Measurements from ENCODE around the gene NLRC5.

NLRC5 gene

DNA sequence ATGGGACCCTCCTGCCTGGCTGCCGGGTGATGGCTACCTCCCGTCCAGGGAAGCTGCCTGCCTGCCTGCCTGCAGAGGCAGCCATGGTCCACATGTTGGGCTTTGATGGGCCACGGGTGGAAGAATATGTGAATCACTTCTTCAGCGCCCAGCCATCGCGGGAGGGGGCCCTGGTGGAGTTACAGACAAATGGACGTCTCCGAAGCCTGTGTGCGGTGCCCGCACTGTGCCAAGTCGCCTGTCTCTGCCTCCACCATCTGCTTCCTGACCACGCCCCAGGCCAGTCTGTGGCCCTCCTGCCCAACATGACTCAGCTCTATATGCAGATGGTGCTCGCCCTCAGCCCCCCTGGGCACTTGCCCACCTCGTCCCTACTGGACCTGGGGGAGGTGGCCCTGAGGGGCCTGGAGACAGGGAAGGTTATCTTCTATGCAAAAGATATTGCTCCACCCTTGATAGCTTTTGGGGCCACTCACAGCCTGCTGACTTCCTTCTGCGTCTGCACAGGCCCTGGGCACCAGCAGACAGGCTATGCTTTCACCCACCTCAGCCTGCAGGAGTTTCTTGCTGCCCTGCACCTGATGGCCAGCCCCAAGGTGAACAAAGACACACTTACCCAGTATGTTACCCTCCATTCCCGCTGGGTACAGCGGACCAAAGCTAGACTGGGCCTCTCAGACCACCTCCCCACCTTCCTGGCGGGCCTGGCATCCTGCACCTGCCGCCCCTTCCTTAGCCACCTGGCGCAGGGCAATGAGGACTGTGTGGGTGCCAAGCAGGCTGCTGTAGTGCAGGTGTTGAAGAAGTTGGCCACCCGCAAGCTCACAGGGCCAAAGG is 36.8 kb downstream of the NLRC5 start:
- no peak for TF ChIP-seq RARB (CRISPR knock-in tag; IDR thresholded peaks at IDR 0.05)
- no peak for TF ChIP-seq ZFP30 (CRISPR knock-in tag; IDR thresholded peaks at IDR 0.05)
- TF ChIP-seq SNAI2 (CRISPR knock-in tag; IDR thresholded peaks at IDR 0.05): no peak
- TF ChIP-seq CSDC2 (CRISPR knock-in tag; IDR thresholded peaks at IDR 0.05): no peak
- no peak for TF ChIP-seq ZFP3 (CRISPR knock-in tag; IDR thresholded peaks at IDR 0.05)
- TF ChIP-seq, protein P1, sequence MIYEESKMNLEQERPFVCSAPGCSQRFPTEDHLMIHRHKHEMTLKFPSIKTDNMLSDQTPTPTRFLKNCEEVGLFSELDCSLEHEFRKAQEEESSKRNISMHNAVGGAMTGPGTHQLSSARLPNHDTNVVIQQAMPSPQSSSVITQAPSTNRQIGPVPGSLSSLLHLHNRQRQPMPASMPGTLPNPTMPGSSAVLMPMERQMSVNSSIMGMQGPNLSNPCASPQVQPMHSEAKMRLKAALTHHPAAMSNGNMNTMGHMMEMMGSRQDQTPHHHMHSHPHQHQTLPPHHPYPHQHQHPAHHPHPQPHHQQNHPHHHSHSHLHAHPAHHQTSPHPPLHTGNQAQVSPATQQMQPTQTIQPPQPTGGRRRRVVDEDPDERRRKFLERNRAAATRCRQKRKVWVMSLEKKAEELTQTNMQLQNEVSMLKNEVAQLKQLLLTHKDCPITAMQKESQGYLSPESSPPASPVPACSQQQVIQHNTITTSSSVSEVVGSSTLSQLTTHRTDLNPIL (CRISPR knock-in tag; IDR thresholded peaks at IDR 0.05; ENCODE audit: low read depth): no peak
- TF ChIP-seq BACH2 (CRISPR knock-in tag; IDR thresholded peaks at IDR 0.05; ENCODE audit: borderline replicate concordance): no peak
- no peak for TF ChIP-seq ESRRG (CRISPR knock-in tag; IDR thresholded peaks at IDR 0.05)
- TF ChIP-seq, protein P2, sequence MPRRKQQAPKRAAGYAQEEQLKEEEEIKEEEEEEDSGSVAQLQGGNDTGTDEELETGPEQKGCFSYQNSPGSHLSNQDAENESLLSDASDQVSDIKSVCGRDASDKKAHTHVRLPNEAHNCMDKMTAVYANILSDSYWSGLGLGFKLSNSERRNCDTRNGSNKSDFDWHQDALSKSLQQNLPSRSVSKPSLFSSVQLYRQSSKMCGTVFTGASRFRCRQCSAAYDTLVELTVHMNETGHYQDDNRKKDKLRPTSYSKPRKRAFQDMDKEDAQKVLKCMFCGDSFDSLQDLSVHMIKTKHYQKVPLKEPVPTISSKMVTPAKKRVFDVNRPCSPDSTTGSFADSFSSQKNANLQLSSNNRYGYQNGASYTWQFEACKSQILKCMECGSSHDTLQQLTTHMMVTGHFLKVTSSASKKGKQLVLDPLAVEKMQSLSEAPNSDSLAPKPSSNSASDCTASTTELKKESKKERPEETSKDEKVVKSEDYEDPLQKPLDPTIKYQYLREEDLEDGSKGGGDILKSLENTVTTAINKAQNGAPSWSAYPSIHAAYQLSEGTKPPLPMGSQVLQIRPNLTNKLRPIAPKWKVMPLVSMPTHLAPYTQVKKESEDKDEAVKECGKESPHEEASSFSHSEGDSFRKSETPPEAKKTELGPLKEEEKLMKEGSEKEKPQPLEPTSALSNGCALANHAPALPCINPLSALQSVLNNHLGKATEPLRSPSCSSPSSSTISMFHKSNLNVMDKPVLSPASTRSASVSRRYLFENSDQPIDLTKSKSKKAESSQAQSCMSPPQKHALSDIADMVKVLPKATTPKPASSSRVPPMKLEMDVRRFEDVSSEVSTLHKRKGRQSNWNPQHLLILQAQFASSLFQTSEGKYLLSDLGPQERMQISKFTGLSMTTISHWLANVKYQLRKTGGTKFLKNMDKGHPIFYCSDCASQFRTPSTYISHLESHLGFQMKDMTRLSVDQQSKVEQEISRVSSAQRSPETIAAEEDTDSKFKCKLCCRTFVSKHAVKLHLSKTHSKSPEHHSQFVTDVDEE (CRISPR knock-in tag; IDR thresholded peaks at IDR 0.05): no peak
- no peak for TF ChIP-seq TOX (CRISPR knock-in tag; IDR thresholded peaks at IDR 0.05; ENCODE audit: borderline replicate concordance)
- TF ChIP-seq ZNF8 (CRISPR knock-in tag; IDR thresholded peaks at IDR 0.05): no peak
- no peak for TF ChIP-seq TCF4 (CRISPR knock-in tag; IDR thresholded peaks at IDR 0.05; ENCODE audit: borderline replicate concordance)
- no peak for TF ChIP-seq ZNF70 (CRISPR knock-in tag; IDR thresholded peaks at IDR 0.05)
- TF ChIP-seq PPARA (CRISPR knock-in tag; IDR thresholded peaks at IDR 0.05; ENCODE audit: borderline replicate concordance): no peak
- TF ChIP-seq, protein P3, sequence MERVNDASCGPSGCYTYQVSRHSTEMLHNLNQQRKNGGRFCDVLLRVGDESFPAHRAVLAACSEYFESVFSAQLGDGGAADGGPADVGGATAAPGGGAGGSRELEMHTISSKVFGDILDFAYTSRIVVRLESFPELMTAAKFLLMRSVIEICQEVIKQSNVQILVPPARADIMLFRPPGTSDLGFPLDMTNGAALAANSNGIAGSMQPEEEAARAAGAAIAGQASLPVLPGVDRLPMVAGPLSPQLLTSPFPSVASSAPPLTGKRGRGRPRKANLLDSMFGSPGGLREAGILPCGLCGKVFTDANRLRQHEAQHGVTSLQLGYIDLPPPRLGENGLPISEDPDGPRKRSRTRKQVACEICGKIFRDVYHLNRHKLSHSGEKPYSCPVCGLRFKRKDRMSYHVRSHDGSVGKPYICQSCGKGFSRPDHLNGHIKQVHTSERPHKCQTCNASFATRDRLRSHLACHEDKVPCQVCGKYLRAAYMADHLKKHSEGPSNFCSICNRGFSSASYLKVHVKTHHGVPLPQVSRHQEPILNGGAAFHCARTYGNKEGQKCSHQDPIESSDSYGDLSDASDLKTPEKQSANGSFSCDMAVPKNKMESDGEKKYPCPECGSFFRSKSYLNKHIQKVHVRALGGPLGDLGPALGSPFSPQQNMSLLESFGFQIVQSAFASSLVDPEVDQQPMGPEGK (CRISPR knock-in tag; IDR thresholded peaks at IDR 0.05; ENCODE audit: borderline replicate concordance): no peak
- no peak for TF ChIP-seq ZNF565 (CRISPR knock-in tag; conservative IDR thresholded peaks at IDR 0.05; ENCODE audit: low read depth)
- TF ChIP-seq, protein P4, sequence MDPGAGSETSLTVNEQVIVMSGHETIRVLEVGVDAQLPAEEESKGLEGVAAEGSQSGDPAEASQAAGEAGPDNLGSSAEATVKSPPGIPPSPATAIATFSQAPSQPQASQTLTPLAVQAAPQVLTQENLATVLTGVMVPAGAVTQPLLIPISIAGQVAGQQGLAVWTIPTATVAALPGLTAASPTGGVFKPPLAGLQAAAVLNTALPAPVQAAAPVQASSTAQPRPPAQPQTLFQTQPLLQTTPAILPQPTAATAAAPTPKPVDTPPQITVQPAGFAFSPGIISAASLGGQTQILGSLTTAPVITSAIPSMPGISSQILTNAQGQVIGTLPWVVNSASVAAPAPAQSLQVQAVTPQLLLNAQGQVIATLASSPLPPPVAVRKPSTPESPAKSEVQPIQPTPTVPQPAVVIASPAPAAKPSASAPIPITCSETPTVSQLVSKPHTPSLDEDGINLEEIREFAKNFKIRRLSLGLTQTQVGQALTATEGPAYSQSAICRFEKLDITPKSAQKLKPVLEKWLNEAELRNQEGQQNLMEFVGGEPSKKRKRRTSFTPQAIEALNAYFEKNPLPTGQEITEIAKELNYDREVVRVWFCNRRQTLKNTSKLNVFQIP (CRISPR knock-in tag; IDR thresholded peaks at IDR 0.05; ENCODE audit: borderline replicate concordance, low read depth): no peak
- TF ChIP-seq GLIS3 (CRISPR knock-in tag; IDR thresholded peaks at IDR 0.05): no peak
- ATAC-seq: no peak

DNA sequence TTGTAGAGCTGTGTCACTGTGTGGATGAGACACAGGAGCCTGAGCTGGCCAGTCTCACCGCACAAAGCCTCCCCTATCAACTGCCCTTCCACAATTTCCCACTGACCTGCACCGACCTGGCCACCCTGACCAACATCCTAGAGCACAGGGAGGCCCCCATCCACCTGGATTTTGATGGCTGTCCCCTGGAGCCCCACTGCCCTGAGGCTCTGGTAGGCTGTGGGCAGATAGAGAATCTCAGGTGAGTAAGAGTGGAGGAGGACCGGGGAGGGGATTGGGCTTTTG is 37.4 kb downstream of the NLRC5 start:
- TF ChIP-seq ZNF565 (CRISPR knock-in tag; conservative IDR thresholded peaks at IDR 0.05; ENCODE audit: low read depth) (no peak), ESRRG (CRISPR knock-in tag; IDR thresholded peaks at IDR 0.05) (no peak), ZNF8 (CRISPR knock-in tag; IDR thresholded peaks at IDR 0.05) (no peak)
- ATAC-seq: no peak

DNA sequence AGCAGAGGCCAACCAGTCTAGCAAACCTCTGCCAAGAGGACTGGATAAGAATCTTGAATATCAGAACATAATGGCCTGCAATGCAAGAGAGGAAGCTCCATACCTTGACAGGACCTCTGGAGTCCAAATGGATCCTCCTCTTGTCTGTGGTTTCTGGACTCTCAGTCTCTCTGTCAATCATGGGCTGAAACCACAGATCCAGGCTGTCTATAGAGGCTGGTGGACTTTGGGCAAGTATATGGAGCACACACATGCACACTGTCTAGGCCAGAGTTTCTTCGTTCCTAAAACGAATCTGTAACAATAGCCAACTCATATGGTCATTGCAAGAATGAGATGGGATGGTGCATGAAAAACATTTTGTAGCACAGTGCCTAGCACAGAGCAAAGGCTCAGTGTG is 37.7 kb downstream of the NLRC5 start:
- no peak for TF ChIP-seq ZFP30 (CRISPR knock-in tag; IDR thresholded peaks at IDR 0.05)
- no peak for TF ChIP-seq ZNF70 (CRISPR knock-in tag; IDR thresholded peaks at IDR 0.05)
- no peak for TF ChIP-seq GLIS3 (CRISPR knock-in tag; IDR thresholded peaks at IDR 0.05)
- ATAC-seq: no peak

DNA sequence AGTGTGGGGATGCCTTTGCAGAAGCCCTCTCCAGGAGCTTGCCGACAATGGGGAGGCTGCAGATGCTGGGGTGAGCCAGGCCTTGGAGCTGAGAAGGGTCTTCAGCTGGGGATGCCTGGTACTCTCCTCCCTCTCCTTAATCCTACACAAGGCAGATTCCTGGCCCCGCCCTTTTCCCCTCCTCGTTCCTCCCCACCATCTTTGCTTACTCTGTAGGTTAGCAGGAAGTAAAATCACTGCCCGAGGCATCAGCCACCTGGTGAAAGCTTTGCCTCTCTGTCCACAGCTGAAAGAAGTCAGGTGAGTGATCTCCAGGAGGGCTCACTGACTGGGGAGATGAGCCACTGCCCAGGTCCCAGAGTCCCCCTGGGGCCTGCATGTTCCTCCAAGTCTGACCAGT is 38.7 kb downstream of the NLRC5 start:
- ATAC-seq: no peak
- TF ChIP-seq BACH2 (CRISPR knock-in tag; IDR thresholded peaks at IDR 0.05; ENCODE audit: borderline replicate concordance) (no peak), ZFP3 (CRISPR knock-in tag; IDR thresholded peaks at IDR 0.05) (no peak), CSDC2 (CRISPR knock-in tag; IDR thresholded peaks at IDR 0.05) (no peak)

Measured in SK-N-SH treated with all-trans-retinoic acid at 6 μM for 48 hours (cell line).